ENCODE measurements around the gene PIK3C3.

The PIK3C3 gene

DNA sequence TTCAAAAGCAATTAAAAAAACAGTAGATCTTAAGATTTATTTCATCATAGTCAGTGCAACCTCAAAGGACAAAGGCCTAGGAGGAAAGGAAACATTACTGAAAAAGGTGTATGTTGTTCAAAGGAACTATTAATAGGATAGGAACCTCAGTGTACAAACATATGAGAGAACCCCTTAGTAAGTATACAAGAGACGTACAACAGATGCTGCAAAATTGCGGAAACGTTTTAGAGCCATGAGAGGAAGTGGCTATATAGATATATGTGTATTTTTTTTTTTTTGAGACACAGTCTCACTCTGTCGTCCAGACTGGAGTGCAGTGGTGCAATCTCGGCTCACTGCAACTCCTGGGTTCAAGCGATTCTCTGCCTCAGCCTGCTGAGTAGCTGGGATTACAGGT lies 22.2 kb downstream of the PIK3C3 start:
- no peaks in the 10 kb centered on the region for H3K4me1 ChIP-seq (ENCODE audit: control insufficient read depth in 2 of 2, insufficient read depth in 1 of 2, low read depth in 1 of 2, low read length in 2 of 2)
- WGBS, 2 donors (ENCODE audit: extremely low coverage in 2 of 2, insufficient read length in 2 of 2, insufficient replicate concordance in 1 of 2), result no CpG with 5 or more reads among the region's 6 CpGs
- no peak overlapping the region for H2BK12ac ChIP-seq (ENCODE audit: low read length)

DNA sequence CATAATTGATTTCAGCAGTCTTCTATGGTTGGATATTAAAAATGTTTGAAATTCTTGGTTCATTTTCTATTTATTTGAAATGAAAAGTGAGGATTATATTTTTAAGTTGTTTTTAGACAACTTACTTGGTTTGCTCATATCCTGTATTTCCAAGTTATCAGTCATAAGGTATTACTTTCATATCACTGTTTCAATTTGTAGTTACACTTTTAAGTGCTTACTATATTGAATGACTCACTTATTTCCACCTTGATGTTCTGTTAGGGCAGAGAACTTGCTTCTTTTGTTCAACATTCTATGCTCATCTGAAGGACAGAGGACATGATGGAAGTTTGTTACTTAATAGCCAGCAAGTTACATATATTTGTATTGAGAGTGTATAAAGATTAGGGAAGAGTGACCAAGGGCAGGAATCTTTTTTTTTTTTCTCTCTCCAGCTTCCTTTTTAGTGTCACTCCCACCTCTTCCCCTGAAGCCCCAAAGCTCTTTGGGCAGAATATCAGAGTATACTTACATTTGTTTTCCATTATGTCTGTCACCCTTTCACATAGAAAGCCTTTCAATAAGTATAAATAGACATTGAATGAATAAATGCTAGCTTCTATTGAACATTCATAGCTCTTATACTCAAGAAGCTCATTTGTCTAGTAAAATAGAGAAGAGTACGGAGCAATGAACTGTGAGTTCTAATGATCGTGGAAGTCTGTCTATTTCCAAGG lies 28.1 kb downstream of the PIK3C3 start:
- H3K79me1 ChIP-seq (ENCODE audit: low read depth, low read length), result no peaks in the 10 kb centered on the region
- H3K9ac ChIP-seq (ENCODE audit: low read depth, low read length, poor library complexity), result no peak overlapping the region
- H2BK120ac ChIP-seq (ENCODE audit: low read depth, low read length), result no peak overlapping the region
- H2AK5ac ChIP-seq (ENCODE audit: low read depth, low read length), result no peak overlapping the region
- H2BK12ac ChIP-seq (ENCODE audit: low read length), result no peak overlapping the region
- no peak overlapping the region for H2AFZ ChIP-seq (ENCODE audit: low read length)
- H4K91ac ChIP-seq (ENCODE audit: low read depth, low read length, poor library complexity), result no peak overlapping the region
- H2BK5ac ChIP-seq (ENCODE audit: low read length), result no peak overlapping the region
- H3K4me3 ChIP-seq (ENCODE audit: low read length in 2 of 2), result no peak overlapping the region
- H3K4me2 ChIP-seq (ENCODE audit: insufficient read depth, low read length, poor library complexity, severe bottlenecking), result no peak overlapping the region
- H3K14ac ChIP-seq (ENCODE audit: low read length), result no peak overlapping the region
- no peaks in the 10 kb centered on the region for H3K27me3 ChIP-seq (ENCODE audit: control insufficient read depth in 3 of 3, insufficient read depth in 3 of 3, low read depth in 1 of 3, low read length in 3 of 3)
- WGBS, 2 donors (ENCODE audit: extremely low coverage in 2 of 2, insufficient read length in 2 of 2, insufficient replicate concordance in 1 of 2), result no CpG with 5 or more reads among the region's 2 CpGs
- H4K8ac ChIP-seq (ENCODE audit: low read depth, low read length), result no peak overlapping the region
- H3K23ac ChIP-seq (ENCODE audit: low read depth, low read length, poor library complexity), result no peak overlapping the region
- H3K9me3 ChIP-seq (replicated peaks in 1 of 2; ENCODE audit: control insufficient read depth in 2 of 2, insufficient read depth in 1 of 2, low read depth in 1 of 2, low read length in 2 of 2), result no peaks in the 10 kb centered on the region
- DNase-seq (ENCODE audit: low spot score), result no peak
- no peak overlapping the region for H3K27ac ChIP-seq (replicated peaks; ENCODE audit: low read length)
- H3K4ac ChIP-seq (ENCODE audit: low read length), result no peak overlapping the region
- H3K18ac ChIP-seq (ENCODE audit: low read length), result no peak overlapping the region
- no peaks in the 10 kb centered on the region for H3K4me1 ChIP-seq (ENCODE audit: control insufficient read depth in 2 of 2, insufficient read depth in 1 of 2, low read depth in 1 of 2, low read length in 2 of 2)
- peaks cover 0 to 13% of the 10 kb centered on the region in 2 donors for H3K36me3 ChIP-seq (replicated peaks in 1 of 2; ENCODE audit: control insufficient read depth in 2 of 2, insufficient read depth in 2 of 2, low read length in 2 of 2)
- no peak overlapping the region for H2BK15ac ChIP-seq (ENCODE audit: low read length)

More for the DNA sequence above, 22.2 kb downstream of the PIK3C3 start:
- DNase-seq (ENCODE audit: low spot score), result no peak
- H2BK15ac ChIP-seq (ENCODE audit: low read length), result no peak overlapping the region
- H2AFZ ChIP-seq (ENCODE audit: low read length), result no peak overlapping the region
- no peak overlapping the region for H3K14ac ChIP-seq (ENCODE audit: low read length)
- H4K8ac ChIP-seq (ENCODE audit: low read depth, low read length), result no peak overlapping the region
- no peak overlapping the region for H4K91ac ChIP-seq (ENCODE audit: low read depth, low read length, poor library complexity)
- H2BK120ac ChIP-seq (ENCODE audit: low read depth, low read length), result no peak overlapping the region
- no peak overlapping the region for H3K4me3 ChIP-seq (ENCODE audit: low read length in 2 of 2)
- H2AK5ac ChIP-seq (ENCODE audit: low read depth, low read length), result no peak overlapping the region
- H3K9me3 ChIP-seq (replicated peaks in 1 of 2; ENCODE audit: control insufficient read depth in 2 of 2, insufficient read depth in 1 of 2, low read depth in 1 of 2, low read length in 2 of 2), result no peaks in the 10 kb centered on the region
- H3K18ac ChIP-seq (ENCODE audit: low read length), result no peak overlapping the region
- H2BK5ac ChIP-seq (ENCODE audit: low read length), result no peak overlapping the region
- peaks cover 0 to 19% of the 10 kb centered on the region in 2 donors for H3K36me3 ChIP-seq (replicated peaks in 1 of 2; ENCODE audit: control insufficient read depth in 2 of 2, insufficient read depth in 2 of 2, low read length in 2 of 2)
- H3K27me3 ChIP-seq (ENCODE audit: control insufficient read depth in 3 of 3, insufficient read depth in 3 of 3, low read depth in 1 of 3, low read length in 3 of 3), result no peaks in the 10 kb centered on the region
- no peak overlapping the region for H3K4ac ChIP-seq (ENCODE audit: low read length)
- no peak overlapping the region for H3K9ac ChIP-seq (ENCODE audit: low read depth, low read length, poor library complexity)
- H3K27ac ChIP-seq (replicated peaks; ENCODE audit: low read length), result no peak overlapping the region
- no peak overlapping the region for H3K23ac ChIP-seq (ENCODE audit: low read depth, low read length, poor library complexity)
- no peak overlapping the region for H3K4me2 ChIP-seq (ENCODE audit: insufficient read depth, low read length, poor library complexity, severe bottlenecking)
- no peaks in the 10 kb centered on the region for H3K79me1 ChIP-seq (ENCODE audit: low read depth, low read length)

DNA sequence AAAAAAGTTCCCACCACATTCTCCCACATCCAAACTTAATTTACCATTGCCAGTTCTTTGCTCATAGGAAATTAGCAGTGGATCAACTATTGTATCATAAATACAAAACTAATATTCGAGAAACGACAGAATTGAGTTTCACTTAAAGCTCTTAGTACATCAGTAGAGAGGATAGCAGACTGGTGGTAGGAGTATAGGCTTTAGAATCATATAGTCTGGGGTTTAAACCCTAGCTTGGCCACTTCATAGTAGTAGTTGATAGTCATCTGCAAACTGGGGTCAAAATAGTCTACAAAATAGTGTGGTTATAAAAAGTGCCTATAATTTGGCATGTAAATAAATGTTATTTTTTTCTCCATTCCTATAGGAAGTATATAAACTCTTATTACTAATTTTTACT lies 30.9 kb downstream of the PIK3C3 start:
- no peak for DNase-seq (ENCODE audit: low spot score)
- H4K8ac ChIP-seq (ENCODE audit: low read depth, low read length), result no peak overlapping the region
- H3K18ac ChIP-seq (ENCODE audit: low read length), result no peak overlapping the region
- H3K4me1 ChIP-seq (ENCODE audit: control insufficient read depth in 2 of 2, insufficient read depth in 1 of 2, low read depth in 1 of 2, low read length in 2 of 2), result no peaks in the 10 kb centered on the region
- no peak overlapping the region for H3K9ac ChIP-seq (ENCODE audit: low read depth, low read length, poor library complexity)
- H2BK120ac ChIP-seq (ENCODE audit: low read depth, low read length), result no peak overlapping the region
- no peaks in the 10 kb centered on the region for H3K27me3 ChIP-seq (ENCODE audit: control insufficient read depth in 3 of 3, insufficient read depth in 3 of 3, low read depth in 1 of 3, low read length in 3 of 3)
- H2BK5ac ChIP-seq (ENCODE audit: low read length), result no peak overlapping the region
- H2AK5ac ChIP-seq (ENCODE audit: low read depth, low read length), result no peak overlapping the region
- peaks cover 0 to 35% of the 10 kb centered on the region in 2 donors for H3K36me3 ChIP-seq (replicated peaks in 1 of 2; ENCODE audit: control insufficient read depth in 2 of 2, insufficient read depth in 2 of 2, low read length in 2 of 2)
- no peak overlapping the region for H3K4me2 ChIP-seq (ENCODE audit: insufficient read depth, low read length, poor library complexity, severe bottlenecking)
- no peak overlapping the region for H3K27ac ChIP-seq (replicated peaks; ENCODE audit: low read length)
- no peak overlapping the region for H4K91ac ChIP-seq (ENCODE audit: low read depth, low read length, poor library complexity)
- H3K4ac ChIP-seq (ENCODE audit: low read length), result no peak overlapping the region
- H3K14ac ChIP-seq (ENCODE audit: low read length), result no peak overlapping the region
- no peak overlapping the region for H3K4me3 ChIP-seq (ENCODE audit: low read length in 2 of 2)
- no peaks in the 10 kb centered on the region for H3K9me3 ChIP-seq (replicated peaks in 1 of 2; ENCODE audit: control insufficient read depth in 2 of 2, insufficient read depth in 1 of 2, low read depth in 1 of 2, low read length in 2 of 2)
- H3K23ac ChIP-seq (ENCODE audit: low read depth, low read length, poor library complexity), result no peak overlapping the region
- no peaks in the 10 kb centered on the region for H3K79me1 ChIP-seq (ENCODE audit: low read depth, low read length)
- H2BK12ac ChIP-seq (ENCODE audit: low read length), result no peak overlapping the region
- no peak overlapping the region for H2BK15ac ChIP-seq (ENCODE audit: low read length)
- H2AFZ ChIP-seq (ENCODE audit: low read length), result no peak overlapping the region
- WGBS, 2 donors (ENCODE audit: extremely low coverage in 2 of 2, insufficient read length in 2 of 2, insufficient replicate concordance in 1 of 2), result no CpG with 5 or more reads among the region's 2 CpGs

DNA sequence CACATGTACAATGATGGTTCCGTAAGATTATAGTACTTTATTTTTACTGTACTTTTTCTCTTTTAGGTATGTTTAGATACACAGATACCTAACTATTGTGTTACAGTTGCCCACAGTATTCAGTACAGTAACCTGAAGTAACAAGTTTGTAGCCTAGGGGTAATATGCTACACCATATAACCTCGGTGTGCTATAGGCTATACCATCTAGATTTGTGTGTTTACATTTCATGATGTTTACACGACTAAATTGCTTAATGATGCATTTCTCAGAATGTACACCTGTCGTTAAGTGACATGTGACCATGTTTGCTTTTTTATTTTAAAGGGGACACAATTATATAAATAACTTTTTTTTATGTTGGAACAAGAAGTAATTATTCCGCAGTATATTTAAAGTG lies 34.5 kb downstream of the PIK3C3 start:
- H3K4me1 ChIP-seq (ENCODE audit: control insufficient read depth in 2 of 2, insufficient read depth in 1 of 2, low read depth in 1 of 2, low read length in 2 of 2), result no peaks in the 10 kb centered on the region
- H4K91ac ChIP-seq (ENCODE audit: low read depth, low read length, poor library complexity), result no peak overlapping the region
- H2BK120ac ChIP-seq (ENCODE audit: low read depth, low read length), result no peak overlapping the region
- no peak overlapping the region for H3K18ac ChIP-seq (ENCODE audit: low read length)
- no peak overlapping the region for H3K23ac ChIP-seq (ENCODE audit: low read depth, low read length, poor library complexity)
- H3K9me3 ChIP-seq (replicated peaks in 1 of 2; ENCODE audit: control insufficient read depth in 2 of 2, insufficient read depth in 1 of 2, low read depth in 1 of 2, low read length in 2 of 2), result no peaks in the 10 kb centered on the region
- H3K9ac ChIP-seq (ENCODE audit: low read depth, low read length, poor library complexity), result no peak overlapping the region
- H3K36me3 ChIP-seq (replicated peaks in 1 of 2; ENCODE audit: control insufficient read depth in 2 of 2, insufficient read depth in 2 of 2, low read length in 2 of 2), result peaks cover 0 to 54% of the 10 kb centered on the region in 2 donors
- no peak overlapping the region for H3K27ac ChIP-seq (replicated peaks; ENCODE audit: low read length)
- H3K4ac ChIP-seq (ENCODE audit: low read length), result no peak overlapping the region
- H4K8ac ChIP-seq (ENCODE audit: low read depth, low read length), result no peak overlapping the region
- H3K4me3 ChIP-seq (ENCODE audit: low read length in 2 of 2), result no peak overlapping the region
- no peaks in the 10 kb centered on the region for H3K79me1 ChIP-seq (ENCODE audit: low read depth, low read length)
- no peak overlapping the region for H2BK15ac ChIP-seq (ENCODE audit: low read length)
- H2AFZ ChIP-seq (ENCODE audit: low read length), result no peak overlapping the region
- no peak for DNase-seq (ENCODE audit: low spot score)
- no peak overlapping the region for H2BK5ac ChIP-seq (ENCODE audit: low read length)
- no peak overlapping the region for H2AK5ac ChIP-seq (ENCODE audit: low read depth, low read length)
- no peaks in the 10 kb centered on the region for H3K27me3 ChIP-seq (ENCODE audit: control insufficient read depth in 3 of 3, insufficient read depth in 3 of 3, low read depth in 1 of 3, low read length in 3 of 3)
- no peak overlapping the region for H2BK12ac ChIP-seq (ENCODE audit: low read length)
- no peak overlapping the region for H3K4me2 ChIP-seq (ENCODE audit: insufficient read depth, low read length, poor library complexity, severe bottlenecking)
- no peak overlapping the region for H3K14ac ChIP-seq (ENCODE audit: low read length)
- WGBS, 2 donors (ENCODE audit: extremely low coverage in 2 of 2, insufficient read length in 2 of 2, insufficient replicate concordance in 1 of 2), result no CpG with 5 or more reads among the region's 5 CpGs

All from neuronal stem cell (in vitro differentiated cells).